GM19025 (cell line): ENCODE data around the gene NT5E.

Source experiments
- ATAC-seq: cut with Tn5 transposase; IDR thresholded peaks from one replicate; pipeline ENCODE4 v1.9.1; 2021; ENCODE audit warnings: mild to moderate bottlenecking, low read depth, moderate library complexity; ENCODE audit not compliant: unreplicated experiment

The NT5E gene

GRCh38 chr6:85421181-85421580 is 28.7 kb upstream of the NT5E start:
- no peak for ATAC-seq

GRCh38 chr6:85421972-85422371 is 27.9 kb upstream of the NT5E start:
- no peak for ATAC-seq

GRCh38 chr6:85422996-85423395 is 26.9 kb upstream of the NT5E start:
- ATAC-seq = no peak

GRCh38 chr6:85424981-85425380 is 24.9 kb upstream of the NT5E start:
- peak; percentile 84 for ATAC-seq

GRCh38 chr6:85425997-85426396 is 23.9 kb upstream of the NT5E start:
- ATAC-seq = no peak

GRCh38 chr6:85428486-85428885 is 21.4 kb upstream of the NT5E start:
- ATAC-seq = no peak

GRCh38 chr6:85429346-85429745 is 20.5 kb upstream of the NT5E start:
- no peak for ATAC-seq

- ATAC-seq = no peak
Measured at GRCh38 chr6:85431271-85431670, 18.6 kb upstream of the NT5E start.

- ATAC-seq = no peak
Measured at GRCh38 chr6:85432554-85432953, 17.3 kb upstream of the NT5E start.

- ATAC-seq = no peak
Measured at GRCh38 chr6:85435851-85436250, 14.0 kb upstream of the NT5E start.

- no peak for ATAC-seq
Measured at GRCh38 chr6:85436411-85436810, 13.5 kb upstream of the NT5E start.

- no peak for ATAC-seq
Measured at GRCh38 chr6:85436939-85437495, 12.9 kb upstream of the NT5E start.

GRCh38 chr6:85443349-85444117 is 6.3 kb upstream of the NT5E start:
- ATAC-seq = no peak

- ATAC-seq = peak; percentile 56
Measured at GRCh38 chr6:85449388-85449817, 480 bp upstream of the NT5E start.

- ATAC-seq = no peak
Measured at GRCh38 chr6:85451565-85452306, 1.9 kb downstream of the NT5E start.

- ATAC-seq = no peak
Measured at GRCh38 chr6:85452441-85452881, 2.6 kb downstream of the NT5E start.

- no peak for ATAC-seq
Measured at GRCh38 chr6:85453052-85453451, 3.2 kb downstream of the NT5E start.

GRCh38 chr6:85453490-85453889 is 3.6 kb downstream of the NT5E start:
- ATAC-seq = no peak

GRCh38 chr6:85455471-85456026 is 5.7 kb downstream of the NT5E start:
- ATAC-seq = no peak

GRCh38 chr6:85456782-85457181 is 6.9 kb downstream of the NT5E start:
- no peak for ATAC-seq

GRCh38 chr6:85458184-85458583 is 8.3 kb downstream of the NT5E start:
- no peak for ATAC-seq
